ENCODE measurements around the gene LRCH1. TPM values are rescaled to one million over a fixed set of nuclear protein-coding genes. Genes with fewer than 3 reads are reported as not detected.

Gene LRCH1
- total RNA-seq, 1 experiment from 2014 or later = 11.7 TPM

DNA sequence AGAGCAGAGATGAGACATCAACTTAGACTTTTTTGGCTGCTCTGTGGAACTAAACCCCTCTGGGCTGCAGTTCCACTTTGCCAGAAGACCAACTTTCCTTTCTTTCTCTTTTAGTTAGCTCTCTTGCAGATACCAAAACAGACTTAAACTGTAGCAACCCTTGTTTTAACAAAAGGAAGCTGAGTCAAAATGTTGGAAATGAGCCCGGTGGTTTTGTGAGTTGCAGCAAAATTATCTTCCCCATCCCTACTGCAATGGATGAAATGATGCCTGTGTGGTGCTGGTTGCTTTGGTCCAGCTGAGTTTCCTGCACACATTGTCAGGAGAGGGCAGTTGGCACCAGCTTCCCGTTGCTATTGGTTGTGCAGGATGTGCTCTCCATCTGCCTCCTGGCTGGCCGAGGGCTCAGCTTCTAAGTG is 115.3 kb downstream of the LRCH1 start:
- H3K9me3 Mint-ChIP-seq (ENCODE audit: low read depth, unreplicated experiment) = no peaks in the 10 kb centered on the region
- peaks cover 33% of the 10 kb centered on the region for H3K4me1 Mint-ChIP-seq (ENCODE audit: low read depth, unreplicated experiment)
- intact Hi-C loops (cut with micrococcal nuclease; ENCODE audit: unreplicated experiment) = loop anchor here (5.0 kb wide), 1 partner anchor 116 kb away; the partner anchor contains the start of gene LRCH1
- CTCF ChIA-PET = no interaction called here
- no TSS peak for BruUV-seq (replicated peaks)
- H3K27me3 Mint-ChIP-seq (ENCODE audit: unreplicated experiment) = no peaks in the 10 kb centered on the region
- TF ChIP-seq, protein P1, sequence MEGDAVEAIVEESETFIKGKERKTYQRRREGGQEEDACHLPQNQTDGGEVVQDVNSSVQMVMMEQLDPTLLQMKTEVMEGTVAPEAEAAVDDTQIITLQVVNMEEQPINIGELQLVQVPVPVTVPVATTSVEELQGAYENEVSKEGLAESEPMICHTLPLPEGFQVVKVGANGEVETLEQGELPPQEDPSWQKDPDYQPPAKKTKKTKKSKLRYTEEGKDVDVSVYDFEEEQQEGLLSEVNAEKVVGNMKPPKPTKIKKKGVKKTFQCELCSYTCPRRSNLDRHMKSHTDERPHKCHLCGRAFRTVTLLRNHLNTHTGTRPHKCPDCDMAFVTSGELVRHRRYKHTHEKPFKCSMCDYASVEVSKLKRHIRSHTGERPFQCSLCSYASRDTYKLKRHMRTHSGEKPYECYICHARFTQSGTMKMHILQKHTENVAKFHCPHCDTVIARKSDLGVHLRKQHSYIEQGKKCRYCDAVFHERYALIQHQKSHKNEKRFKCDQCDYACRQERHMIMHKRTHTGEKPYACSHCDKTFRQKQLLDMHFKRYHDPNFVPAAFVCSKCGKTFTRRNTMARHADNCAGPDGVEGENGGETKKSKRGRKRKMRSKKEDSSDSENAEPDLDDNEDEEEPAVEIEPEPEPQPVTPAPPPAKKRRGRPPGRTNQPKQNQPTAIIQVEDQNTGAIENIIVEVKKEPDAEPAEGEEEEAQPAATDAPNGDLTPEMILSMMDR (IDR thresholded peaks at IDR 0.05; ENCODE audit: unreplicated experiment) = no peak
- no peaks in the 10 kb centered on the region for H3K36me3 Mint-ChIP-seq (ENCODE audit: insufficient read depth, unreplicated experiment)
- no peak overlapping the region for H3K27ac Mint-ChIP-seq (ENCODE audit: unreplicated experiment)
- DNase-seq = no peak
- H3K4me3 Mint-ChIP-seq (ENCODE audit: low read depth, unreplicated experiment) = no peak overlapping the region

DNA sequence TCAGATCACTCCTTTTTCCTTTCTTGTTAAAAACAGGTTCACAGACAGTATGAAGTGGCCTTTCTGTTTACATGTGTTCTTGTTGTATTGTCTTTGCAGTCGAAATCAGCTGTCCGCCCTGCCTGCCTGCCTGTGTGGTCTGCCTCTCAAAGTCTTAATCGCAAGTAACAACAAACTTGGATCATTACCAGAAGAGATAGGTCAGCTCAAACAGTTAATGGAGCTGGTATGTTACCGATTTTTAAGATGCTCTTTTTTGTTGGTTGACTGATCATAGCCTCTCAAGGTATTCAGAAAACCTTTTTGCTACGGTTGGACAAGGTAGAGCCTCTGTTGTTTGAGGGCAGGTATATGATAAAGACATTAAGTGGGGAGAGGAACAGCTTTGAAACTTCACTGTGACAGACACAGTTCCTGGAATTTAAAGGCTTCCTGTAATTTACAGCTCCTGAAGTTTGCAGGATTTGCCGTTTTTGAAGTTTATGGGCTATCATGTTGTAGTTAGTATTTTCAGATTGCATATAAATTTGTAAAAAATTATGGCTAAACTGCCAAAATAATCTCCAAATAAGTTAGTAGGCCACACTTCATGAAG is 116.1 kb downstream of the LRCH1 start:
- DNase-seq = no peak
- Mint-ChIP-seq H3K27me3 (ENCODE audit: unreplicated experiment) (no peaks in the 10 kb centered on the region), H3K27ac (ENCODE audit: unreplicated experiment) (no peak overlapping the region), H3K4me1 (ENCODE audit: low read depth, unreplicated experiment) (peaks cover 26% of the 10 kb centered on the region), H3K9me3 (ENCODE audit: low read depth, unreplicated experiment) (no peaks in the 10 kb centered on the region), H3K36me3 (ENCODE audit: insufficient read depth, unreplicated experiment) (no peaks in the 10 kb centered on the region), H3K4me3 (ENCODE audit: low read depth, unreplicated experiment) (no peak overlapping the region)
- CTCF ChIA-PET = no interaction called here
- intact Hi-C loops (cut with micrococcal nuclease; ENCODE audit: unreplicated experiment) = loop anchor here (5.0 kb wide), 1 partner anchor 117 kb away; the partner anchor contains the start of gene LRCH1
- BruUV-seq (replicated peaks) = no TSS peak
- TF ChIP-seq, protein P1 (IDR thresholded peaks at IDR 0.05; ENCODE audit: unreplicated experiment) = no peak

DNA sequence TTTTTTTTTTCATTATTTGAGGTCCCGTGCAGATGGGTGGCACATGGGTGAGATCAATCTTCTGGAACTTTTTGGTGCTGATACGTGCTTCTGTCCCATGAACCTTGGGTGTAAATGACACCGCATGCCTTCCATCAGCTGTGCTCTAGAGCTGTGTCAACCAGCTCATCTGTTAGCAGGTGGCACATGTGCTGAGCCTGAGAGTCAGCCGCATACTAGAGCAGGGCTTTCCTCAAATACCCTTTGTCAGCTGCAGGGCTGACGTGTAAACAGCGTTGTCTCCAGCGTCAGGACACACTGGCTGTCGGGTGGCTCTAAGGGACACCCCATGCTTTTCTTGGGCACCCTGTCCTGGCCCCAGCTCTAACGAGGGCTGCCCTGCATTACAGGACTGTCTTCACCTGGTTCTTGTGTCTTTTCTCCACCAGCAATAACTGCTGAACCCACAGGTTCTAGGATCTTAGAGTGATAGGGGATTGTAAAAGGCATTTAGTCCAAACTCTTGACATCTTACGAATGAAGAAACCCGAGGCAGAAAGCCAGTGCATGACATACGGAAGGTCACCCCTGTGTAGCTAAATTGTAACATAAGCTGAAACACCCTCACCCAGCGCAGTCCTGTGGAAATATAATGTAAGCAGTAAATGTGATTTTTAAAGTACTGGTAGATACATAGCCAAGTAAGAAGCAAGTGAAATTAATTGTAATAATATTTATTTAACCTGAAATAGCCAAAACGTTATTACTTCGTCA is 119.5 kb downstream of the LRCH1 start:
- CTCF ChIA-PET = no interaction called here
- H3K4me3 Mint-ChIP-seq (ENCODE audit: low read depth, unreplicated experiment) = no peak overlapping the region
- no peaks in the 10 kb centered on the region for H3K9me3 Mint-ChIP-seq (ENCODE audit: low read depth, unreplicated experiment)
- peaks cover 6% of the 10 kb centered on the region for H3K4me1 Mint-ChIP-seq (ENCODE audit: low read depth, unreplicated experiment)
- no peaks in the 10 kb centered on the region for H3K36me3 Mint-ChIP-seq (ENCODE audit: insufficient read depth, unreplicated experiment)
- intact Hi-C loops (cut with micrococcal nuclease; ENCODE audit: unreplicated experiment) = no loop called here
- BruUV-seq (replicated peaks) = no TSS peak
- no peaks in the 10 kb centered on the region for H3K27me3 Mint-ChIP-seq (ENCODE audit: unreplicated experiment)
- H3K27ac Mint-ChIP-seq (ENCODE audit: unreplicated experiment) = no peak overlapping the region
- DNase-seq = no peak
- TF ChIP-seq, protein P1 (IDR thresholded peaks at IDR 0.05; ENCODE audit: unreplicated experiment) = no peak

DNA sequence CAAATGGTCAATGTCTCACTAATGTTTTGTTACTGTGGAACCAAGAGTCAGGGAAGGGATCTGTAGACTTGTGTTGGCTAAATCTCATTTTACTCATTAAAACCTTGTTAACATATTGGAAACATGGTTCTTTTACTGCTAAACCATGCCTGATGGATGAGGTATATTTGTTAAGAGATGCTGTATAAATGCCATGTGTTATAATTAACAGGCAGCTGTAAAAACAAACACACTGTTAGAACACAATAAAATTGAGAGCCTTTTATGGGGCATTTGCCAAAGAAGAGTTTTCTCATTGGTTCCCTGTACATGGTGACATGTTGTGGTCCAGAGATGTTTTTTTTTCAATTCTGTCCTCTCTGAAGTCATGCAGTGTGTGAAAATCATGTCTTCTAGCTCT is 122.0 kb downstream of the LRCH1 start:
- H3K4me1 Mint-ChIP-seq (ENCODE audit: low read depth, unreplicated experiment) = no peaks in the 10 kb centered on the region
- no TSS peak for BruUV-seq (replicated peaks)
- H3K9me3 Mint-ChIP-seq (ENCODE audit: low read depth, unreplicated experiment) = no peaks in the 10 kb centered on the region
- H3K36me3 Mint-ChIP-seq (ENCODE audit: insufficient read depth, unreplicated experiment) = no peaks in the 10 kb centered on the region
- TF ChIP-seq, protein P1 (IDR thresholded peaks at IDR 0.05; ENCODE audit: unreplicated experiment) = no peak
- intact Hi-C loops (cut with micrococcal nuclease; ENCODE audit: unreplicated experiment) = loop anchor here (5.0 kb wide), 1 partner anchor 68 kb away; no protein-coding TSS in a partner anchor
- no peak for DNase-seq
- H3K4me3 Mint-ChIP-seq (ENCODE audit: low read depth, unreplicated experiment) = no peak overlapping the region
- H3K27me3 Mint-ChIP-seq (ENCODE audit: unreplicated experiment) = no peaks in the 10 kb centered on the region
- no peak overlapping the region for H3K27ac Mint-ChIP-seq (ENCODE audit: unreplicated experiment)
- CTCF ChIA-PET = no interaction called here
